Sigmoid colon (tissue), 7 donors: ENCODE data around the gene STON2. TPM values are rescaled to one million over a fixed set of nuclear protein-coding genes. Genes with fewer than 3 reads are reported as not detected.

Source experiments
- DNase-seq: peaks from one replicate; pipeline ENCODE4 v3.0.0-alpha.2; 2019
- H3K27ac ChIP-seq, 4 donors: fragments of 200-600 bp; sonication (generic); one replicate each; pipeline ENCODE4 v1.5.1; 2016 to 2019; ENCODE audit warnings: mild to moderate bottlenecking in 1 of 4
- H3K27me3 ChIP-seq, 3 donors: fragments of 200-600 bp; sonication (generic); one replicate each; pipeline ENCODE4 v1.5.1; 2019; ENCODE audit warnings: mild to moderate bottlenecking in 1 of 3
- H3K36me3 ChIP-seq, 4 donors: fragments of 200-600 bp; sonication (generic); one replicate each; pipeline ENCODE4 v1.5.1; 2016 to 2019
- H3K4me1 ChIP-seq, 4 donors: fragments of 200-600 bp; sonication (generic); one replicate each; pipeline ENCODE4 v1.5.1; 2017 to 2019
- H3K4me3 ChIP-seq, 4 donors: fragments of 200-600 bp; sonication (generic); one replicate each; pipeline ENCODE4 v1.5.1; 2017 to 2019; ENCODE audit warnings: mild to moderate bottlenecking in 2 of 4, moderate library complexity in 1 of 4
- H3K9me3 ChIP-seq, 4 donors: fragments of 200-600 bp in 3 of 4; sonication (generic) in 3 of 4; one replicate each; pipeline versions ENCODE4 v1.5.1 to v1.6.1; 2013 to 2019
- EP300 ChIP-seq, 4 donors: sonication (generic); formaldehyde crosslinking; IDR thresholded peaks; one replicate each; pipeline ENCODE4 v1.6.1; 2017; ENCODE audit warnings: antibody characterized with exemption in 4 of 4
- POLR2A ChIP-seq, 2 donors: fragments of 450-650 bp; IDR thresholded peaks; one replicate each; pipeline ENCODE4 v1.6.1; 2016; ENCODE audit warnings: antibody characterized with exemption in 2 of 2, mild to moderate bottlenecking in 2 of 2, moderate library complexity in 2 of 2
- POLR2AphosphoS5 ChIP-seq, 4 donors: sonication (generic); formaldehyde crosslinking; IDR thresholded peaks; one replicate each; pipeline ENCODE4 v1.6.1; 2017; ENCODE audit warnings: antibody characterized with exemption in 4 of 4
- WGBS, 2 donors: extraction: QIAGEN DNeasy Blood & Tissue Kit; methylation state at CpG; one replicate each; pipeline ENCODE4 v1.1.7; 2013; 5-methylcytosine and 5-hydroxymethylcytosine counted together
- intact Hi-C: fragments of 100-400 bp; cut with DNase I; formaldehyde crosslinking; loops from one replicate; pipeline ENCODE4 v1.15.1; 2023
- polyA plus RNA-seq, 3 donors: library from polyadenylated mRNA; stranded (reverse); fragments of 200-250 nt; gene quantifications; one replicate each; pipeline ENCODE4 v1.2.3, GENCODE V29; 2013
- total RNA-seq, 4 donors: library from RNA; depleted of rRNA; stranded (reverse); fragments of >200 nt; gene quantifications; one replicate each; pipeline ENCODE4 v1.1.0, GENCODE V29; 2016
- TF ChIP-seq, protein P1 (sequence below), 4 experiments: fragments of 450-650 bp in 3 of 4; fragments of 200-600 bp in 1 of 4; IDR thresholded peaks; one replicate each; pipeline ENCODE4 v1.5.1; 2016 to 2019; ENCODE audit warnings: antibody characterized with exemption in 4 of 4, mild to moderate bottlenecking in 3 of 4, moderate library complexity in 2 of 4
- donor health status: healthy with polysubstance abuse.
- donor health status: Bipolar disorder and iron deficiency.
- donor health status: healthy.

The STON2 gene
- total and polyA plus RNA-seq, 7 donors, result 2.9 to 15.6 (median 12.2) TPM

DNA sequence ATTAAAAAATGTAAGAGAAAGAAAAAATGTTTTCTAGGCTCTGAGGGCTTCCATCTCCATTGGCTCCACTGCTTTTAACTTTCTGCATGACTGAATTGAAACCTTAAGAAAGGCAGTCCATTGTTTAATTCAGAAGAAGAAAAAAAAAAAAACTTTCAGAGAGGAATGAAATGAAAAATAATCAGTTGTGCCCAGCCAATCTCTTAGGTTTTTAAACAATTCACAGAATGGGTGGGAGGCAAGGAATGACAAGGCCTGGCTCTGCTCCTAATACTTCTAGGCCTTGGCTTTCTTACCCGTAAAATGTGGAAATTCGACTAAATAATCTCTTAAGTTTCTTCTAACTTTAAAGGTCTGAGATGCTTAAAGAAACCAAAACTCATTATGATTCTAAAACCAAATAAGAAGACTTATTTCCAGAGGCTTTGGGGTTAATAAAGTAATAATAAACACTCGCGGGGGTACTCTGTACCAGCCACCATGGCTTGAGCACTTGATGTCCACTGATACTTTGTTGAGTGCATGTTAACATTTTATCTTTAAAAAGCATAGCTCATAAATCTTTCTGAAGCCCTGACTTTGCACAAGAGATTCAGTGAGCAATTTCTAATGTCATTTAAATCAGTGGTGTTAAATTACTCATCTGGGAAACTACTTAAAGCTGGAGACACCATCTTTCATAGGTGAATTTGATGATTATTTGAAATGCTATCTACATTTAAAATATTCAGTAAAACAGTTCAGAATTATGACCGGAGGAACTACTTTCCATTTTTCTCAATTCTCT is 49.6 kb downstream of the STON2 start:
- no peaks in the 10 kb centered on the region for H3K27me3 ChIP-seq
- TF ChIP-seq POLR2A (IDR thresholded peaks at IDR 0.05) (no peak), EP300 (IDR thresholded peaks at IDR 0.05) (no peak), POLR2AphosphoS5 (IDR thresholded peaks at IDR 0.05) (no peak)
- TF ChIP-seq, protein P1, sequence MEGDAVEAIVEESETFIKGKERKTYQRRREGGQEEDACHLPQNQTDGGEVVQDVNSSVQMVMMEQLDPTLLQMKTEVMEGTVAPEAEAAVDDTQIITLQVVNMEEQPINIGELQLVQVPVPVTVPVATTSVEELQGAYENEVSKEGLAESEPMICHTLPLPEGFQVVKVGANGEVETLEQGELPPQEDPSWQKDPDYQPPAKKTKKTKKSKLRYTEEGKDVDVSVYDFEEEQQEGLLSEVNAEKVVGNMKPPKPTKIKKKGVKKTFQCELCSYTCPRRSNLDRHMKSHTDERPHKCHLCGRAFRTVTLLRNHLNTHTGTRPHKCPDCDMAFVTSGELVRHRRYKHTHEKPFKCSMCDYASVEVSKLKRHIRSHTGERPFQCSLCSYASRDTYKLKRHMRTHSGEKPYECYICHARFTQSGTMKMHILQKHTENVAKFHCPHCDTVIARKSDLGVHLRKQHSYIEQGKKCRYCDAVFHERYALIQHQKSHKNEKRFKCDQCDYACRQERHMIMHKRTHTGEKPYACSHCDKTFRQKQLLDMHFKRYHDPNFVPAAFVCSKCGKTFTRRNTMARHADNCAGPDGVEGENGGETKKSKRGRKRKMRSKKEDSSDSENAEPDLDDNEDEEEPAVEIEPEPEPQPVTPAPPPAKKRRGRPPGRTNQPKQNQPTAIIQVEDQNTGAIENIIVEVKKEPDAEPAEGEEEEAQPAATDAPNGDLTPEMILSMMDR (IDR thresholded peaks at IDR 0.05), result no peak
- H3K9me3 ChIP-seq, result peaks cover 0 to 4% (median 0%) of the 10 kb centered on the region in 4 donors
- H3K36me3 ChIP-seq, result no peaks in the 10 kb centered on the region
- H3K4me1 ChIP-seq, result no peaks in the 10 kb centered on the region
- H3K4me3 ChIP-seq, result no peak overlapping the region
- DNase-seq, result no peak
- H3K27ac ChIP-seq, result no peak overlapping the region
- intact Hi-C loops, result no loop called here
- WGBS, 2 donors, result 89% methylated on average over 5 of the region's 5 CpGs

DNA sequence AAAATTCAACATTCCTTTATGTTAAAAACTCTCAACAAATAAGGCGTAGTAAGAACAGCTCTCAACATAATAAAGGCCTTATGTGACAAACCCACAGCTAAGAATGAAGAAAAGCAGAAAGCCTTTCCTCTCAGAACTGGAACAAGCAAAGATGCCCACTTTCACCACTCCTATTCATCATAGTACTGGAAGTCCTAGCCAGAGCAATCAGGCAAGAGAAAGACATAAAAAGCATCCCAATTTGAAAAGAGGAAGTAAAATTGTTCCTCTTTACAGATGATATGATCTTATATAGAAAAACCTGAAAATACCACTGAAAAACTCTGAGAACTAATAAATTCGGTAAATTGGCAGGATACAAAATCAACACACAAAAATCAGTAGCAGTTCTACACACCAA is 52.1 kb downstream of the STON2 start:
- Histone ChIP-seq H3K36me3 (no peaks in the 10 kb centered on the region), H3K27me3 (no peaks in the 10 kb centered on the region), H3K4me1 (no peaks in the 10 kb centered on the region), H3K4me3 (no peak overlapping the region), H3K9me3 (no peaks in the 10 kb centered on the region), H3K27ac (no peak overlapping the region)
- no peak for TF ChIP-seq POLR2AphosphoS5 (IDR thresholded peaks at IDR 0.05)
- no peak for TF ChIP-seq EP300 (IDR thresholded peaks at IDR 0.05)
- TF ChIP-seq POLR2A (IDR thresholded peaks at IDR 0.05), result no peak
- TF ChIP-seq, protein P1 (IDR thresholded peaks at IDR 0.05), result no peak
- WGBS, 2 donors, result 72 to 86% methylated on average over 2 of the region's 2 CpGs
- intact Hi-C loops, result no loop called here
- DNase-seq, result no peak

DNA sequence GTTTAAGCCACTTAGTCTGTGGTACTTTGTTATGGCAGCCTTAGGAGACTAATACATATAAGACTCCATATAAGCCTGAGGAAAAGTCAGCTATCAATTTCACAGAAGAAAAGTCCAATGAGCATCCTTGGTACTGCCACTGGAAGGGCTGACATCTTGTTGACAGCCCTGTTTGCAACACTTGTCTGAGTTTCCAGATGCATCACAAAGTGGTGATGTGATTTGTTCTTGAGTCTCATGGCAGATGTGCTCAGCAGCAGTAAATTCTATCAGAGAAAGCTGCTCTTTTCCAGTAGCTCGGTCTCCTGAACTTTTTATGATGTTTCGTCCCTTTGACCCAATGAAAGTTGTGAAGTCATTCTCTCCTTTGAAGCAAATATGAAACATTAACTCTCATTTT is 54.3 kb downstream of the STON2 start:
- no peak for DNase-seq
- TF ChIP-seq POLR2AphosphoS5 (IDR thresholded peaks at IDR 0.05) (no peak), EP300 (IDR thresholded peaks at IDR 0.05) (no peak), POLR2A (IDR thresholded peaks at IDR 0.05) (no peak)
- TF ChIP-seq, protein P1 (IDR thresholded peaks at IDR 0.05), result no peak
- H3K4me3 ChIP-seq, result no peak overlapping the region
- no peaks in the 10 kb centered on the region for H3K27me3 ChIP-seq
- no peaks in the 10 kb centered on the region for H3K36me3 ChIP-seq
- no peak overlapping the region for H3K27ac ChIP-seq
- no peaks in the 10 kb centered on the region for H3K9me3 ChIP-seq
- H3K4me1 ChIP-seq, result no peaks in the 10 kb centered on the region
- WGBS, 2 donors, result 94 to 96% methylated on average over 2 of the region's 2 CpGs
- intact Hi-C loops, result no loop called here

DNA sequence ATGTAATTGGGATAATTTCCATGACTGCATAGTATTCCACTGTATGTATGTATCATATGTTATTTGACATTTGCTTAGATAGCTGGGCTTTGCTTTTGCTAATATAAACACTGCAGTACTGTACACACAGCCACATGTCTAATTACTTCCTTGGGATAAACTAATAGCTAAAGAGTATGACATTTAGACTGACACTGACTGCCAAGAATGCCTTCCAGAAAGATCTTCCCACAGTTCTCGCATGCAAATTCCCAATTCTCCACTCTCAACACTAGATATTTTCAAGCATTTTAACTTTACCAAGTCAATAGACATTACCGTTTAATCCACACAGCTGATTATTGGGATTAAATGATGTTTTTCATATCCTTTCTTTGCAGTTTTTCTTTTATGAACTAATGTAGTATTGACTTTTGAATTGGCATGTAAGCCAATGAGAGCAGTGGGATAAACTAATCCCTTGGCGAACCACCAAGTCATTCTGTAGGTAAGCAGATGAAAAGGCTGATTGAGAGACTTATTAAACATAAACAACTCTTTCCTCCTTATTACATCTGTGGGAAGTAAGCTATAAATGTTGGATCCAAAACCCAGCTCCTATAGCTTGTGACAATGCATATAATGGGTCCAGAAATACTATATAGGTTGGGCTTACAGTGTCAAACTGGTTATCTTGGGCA is 55.5 kb downstream of the STON2 start:
- Histone ChIP-seq H3K4me3 (no peak overlapping the region), H3K27ac (no peak overlapping the region), H3K36me3 (no peaks in the 10 kb centered on the region), H3K27me3 (no peaks in the 10 kb centered on the region), H3K9me3 (no peaks in the 10 kb centered on the region), H3K4me1 (no peaks in the 10 kb centered on the region)
- intact Hi-C loops, result no loop called here
- DNase-seq, result no peak
- 86 to 92% methylated on average over 3 of the region's 3 CpGs for WGBS, 2 donors
- TF ChIP-seq EP300 (IDR thresholded peaks at IDR 0.05), result no peak
- TF ChIP-seq, protein P1 (IDR thresholded peaks at IDR 0.05), result no peak
- TF ChIP-seq POLR2AphosphoS5 (IDR thresholded peaks at IDR 0.05), result no peak
